Dendritic cell treated with granulocyte-macrophage colony-stimulating factor and Interleukin-4, amounts not matched to agents 40 ng/mL and 50 ng/mL, for 4 days (primary cell): ENCODE results near the gene ZCRB1.

Experiments
- H3K27ac Mint-ChIP-seq: one replicate; pipeline ENCODE4 v1.8.0; 2022; ENCODE audit warnings: mild to moderate bottlenecking, mixed read lengths
- H3K27me3 Mint-ChIP-seq: one replicate; pipeline ENCODE4 v1.8.0; 2022; ENCODE audit warnings: mild to moderate bottlenecking, mixed read lengths
- H3K36me3 Mint-ChIP-seq: one replicate; pipeline ENCODE4 v1.8.0; 2022; ENCODE audit warnings: low read depth, mixed read lengths
- H3K4me1 Mint-ChIP-seq: one replicate; pipeline ENCODE4 v1.8.0; 2022; ENCODE audit warnings: low read depth, mixed read lengths
- H3K4me3 Mint-ChIP-seq: one replicate; pipeline ENCODE4 v1.8.0; 2022; ENCODE audit warnings: mild to moderate bottlenecking, moderate library complexity, mixed read lengths
- H3K9me3 Mint-ChIP-seq: one replicate; pipeline ENCODE4 v1.8.0; 2022; ENCODE audit warnings: mixed read lengths
- intact Hi-C: fragments of 100-400 bp; cut with micrococcal nuclease; formaldehyde crosslinking; loops from one replicate; pipeline ENCODE4 v1.15.0; 2022

Gene ZCRB1

GRCh38 chr12:42309996-42310395 lies 15.9 kb downstream of the ZCRB1 start:
- Mint-ChIP-seq H3K27ac (no peak overlapping the region), H3K9me3 (no peaks in the 10 kb centered on the region), H3K36me3 (peaks cover 21% of the 10 kb centered on the region), H3K4me3 (no peak overlapping the region), H3K4me1 (no peaks in the 10 kb centered on the region), H3K27me3 (no peaks in the 10 kb centered on the region)
- intact Hi-C loops: no loop called here

- Mint-ChIP-seq H3K36me3 (peaks cover 7% of the 10 kb centered on the region), H3K27me3 (no peaks in the 10 kb centered on the region), H3K9me3 (no peaks in the 10 kb centered on the region), H3K4me1 (no peaks in the 10 kb centered on the region), H3K27ac (no peak overlapping the region), H3K4me3 (no peak overlapping the region)
- intact Hi-C loops: no loop called here
Measured at GRCh38 chr12:42308390-42308789, 17.5 kb downstream of the ZCRB1 start.

- no peaks in the 10 kb centered on the region for H3K9me3 Mint-ChIP-seq
- H3K27ac Mint-ChIP-seq: no peak overlapping the region
- no peaks in the 10 kb centered on the region for H3K36me3 Mint-ChIP-seq
- H3K4me3 Mint-ChIP-seq: no peak overlapping the region
- H3K27me3 Mint-ChIP-seq: no peaks in the 10 kb centered on the region
- intact Hi-C loops: no loop called here
- H3K4me1 Mint-ChIP-seq: no peaks in the 10 kb centered on the region
Measured at GRCh38 chr12:42306297-42306696, 19.6 kb downstream of the ZCRB1 start.

GRCh38 chr12:42299392-42300308 lies 26.2 kb downstream of the ZCRB1 start:
- no peaks in the 10 kb centered on the region for H3K36me3 Mint-ChIP-seq
- no peaks in the 10 kb centered on the region for H3K4me1 Mint-ChIP-seq
- H3K9me3 Mint-ChIP-seq: no peaks in the 10 kb centered on the region
- no peak overlapping the region for H3K4me3 Mint-ChIP-seq
- H3K27me3 Mint-ChIP-seq: no peaks in the 10 kb centered on the region
- H3K27ac Mint-ChIP-seq: no peak overlapping the region
- intact Hi-C loops: no loop called here

- intact Hi-C loops: no loop called here
- H3K4me3 Mint-ChIP-seq: no peak overlapping the region
- H3K4me1 Mint-ChIP-seq: no peaks in the 10 kb centered on the region
- no peaks in the 10 kb centered on the region for H3K27me3 Mint-ChIP-seq
- H3K27ac Mint-ChIP-seq: no peak overlapping the region
- H3K9me3 Mint-ChIP-seq: no peaks in the 10 kb centered on the region
- no peaks in the 10 kb centered on the region for H3K36me3 Mint-ChIP-seq
Measured at GRCh38 chr12:42298887-42299286, 27.0 kb downstream of the ZCRB1 start.

GRCh38 chr12:42296503-42297109 lies 29.3 kb downstream of the ZCRB1 start:
- Mint-ChIP-seq H3K27me3 (no peaks in the 10 kb centered on the region), H3K27ac (no peak overlapping the region), H3K9me3 (no peaks in the 10 kb centered on the region), H3K4me1 (no peaks in the 10 kb centered on the region), H3K36me3 (no peaks in the 10 kb centered on the region), H3K4me3 (no peak overlapping the region)
- intact Hi-C loops: no loop called here

- H3K4me3 Mint-ChIP-seq: no peak overlapping the region
- no peak overlapping the region for H3K27ac Mint-ChIP-seq
- H3K4me1 Mint-ChIP-seq: peaks cover 6% of the 10 kb centered on the region
- peaks cover 9% of the 10 kb centered on the region for H3K27me3 Mint-ChIP-seq
- H3K9me3 Mint-ChIP-seq: no peaks in the 10 kb centered on the region
- no peaks in the 10 kb centered on the region for H3K36me3 Mint-ChIP-seq
- intact Hi-C loops: no loop called here
Measured at GRCh38 chr12:42291680-42292079, 34.2 kb downstream of the ZCRB1 start.

- Mint-ChIP-seq H3K27ac (no peak overlapping the region), H3K4me1 (peaks cover 15% of the 10 kb centered on the region), H3K36me3 (no peaks in the 10 kb centered on the region), H3K27me3 (peaks cover 9% of the 10 kb centered on the region), H3K9me3 (no peaks in the 10 kb centered on the region), H3K4me3 (no peak overlapping the region)
- intact Hi-C loops: no loop called here
Measured at GRCh38 chr12:42288544-42288943, 37.4 kb downstream of the ZCRB1 start.

GRCh38 chr12:42286741-42287140 lies 39.2 kb downstream of the ZCRB1 start:
- Mint-ChIP-seq H3K36me3 (no peaks in the 10 kb centered on the region), H3K27me3 (peaks cover 9% of the 10 kb centered on the region), H3K4me1 (peaks cover 15% of the 10 kb centered on the region), H3K4me3 (no peak overlapping the region), H3K27ac (no peak overlapping the region), H3K9me3 (no peaks in the 10 kb centered on the region)
- intact Hi-C loops: no loop called here

GRCh38 chr12:42285431-42285830 lies 40.5 kb downstream of the ZCRB1 start:
- Mint-ChIP-seq H3K4me1 (peaks cover 15% of the 10 kb centered on the region), H3K36me3 (no peaks in the 10 kb centered on the region), H3K4me3 (no peak overlapping the region), H3K9me3 (no peaks in the 10 kb centered on the region), H3K27me3 (peaks cover 5% of the 10 kb centered on the region), H3K27ac (no peak overlapping the region)
- intact Hi-C loops: no loop called here

GRCh38 chr12:42284876-42285275 lies 41.0 kb downstream of the ZCRB1 start:
- Mint-ChIP-seq H3K4me3 (no peak overlapping the region), H3K27me3 (peaks cover 5% of the 10 kb centered on the region), H3K4me1 (peaks cover 15% of the 10 kb centered on the region), H3K27ac (no peak overlapping the region), H3K9me3 (no peaks in the 10 kb centered on the region), H3K36me3 (no peaks in the 10 kb centered on the region)
- intact Hi-C loops: no loop called here

GRCh38 chr12:42284157-42284556 lies 41.7 kb downstream of the ZCRB1 start:
- Mint-ChIP-seq H3K27ac (no peak overlapping the region), H3K4me1 (peaks cover 15% of the 10 kb centered on the region), H3K27me3 (peaks cover 3% of the 10 kb centered on the region), H3K36me3 (no peaks in the 10 kb centered on the region), H3K9me3 (no peaks in the 10 kb centered on the region), H3K4me3 (no peak overlapping the region)
- intact Hi-C loops: no loop called here

GRCh38 chr12:42283739-42284138 lies 42.2 kb downstream of the ZCRB1 start:
- H3K4me1 Mint-ChIP-seq: peaks cover 15% of the 10 kb centered on the region
- H3K9me3 Mint-ChIP-seq: no peaks in the 10 kb centered on the region
- no peak overlapping the region for H3K4me3 Mint-ChIP-seq
- intact Hi-C loops: no loop called here
- H3K27me3 Mint-ChIP-seq: peaks cover 3% of the 10 kb centered on the region
- H3K27ac Mint-ChIP-seq: no peak overlapping the region
- no peaks in the 10 kb centered on the region for H3K36me3 Mint-ChIP-seq

GRCh38 chr12:42282294-42282693 lies 43.6 kb downstream of the ZCRB1 start:
- no peak overlapping the region for H3K4me3 Mint-ChIP-seq
- H3K27ac Mint-ChIP-seq: no peak overlapping the region
- H3K4me1 Mint-ChIP-seq: peaks cover 9% of the 10 kb centered on the region
- H3K27me3 Mint-ChIP-seq: peaks cover 2% of the 10 kb centered on the region
- intact Hi-C loops: no loop called here
- H3K36me3 Mint-ChIP-seq: no peaks in the 10 kb centered on the region
- no peaks in the 10 kb centered on the region for H3K9me3 Mint-ChIP-seq
